Measurements from ENCODE around the gene POGK.
"Not testable (repeated sequence)": the region's sequence is repeated elsewhere in the genome, so short reads cannot be mapped to it uniquely, and the experiment has no call there.

The POGK gene

GRCh38 chr1:166838766-166839599 is at the start of gene POGK:
POGK (plus strand) TSS chr1:166839475; CDS start chr1:166840957, 1,482 bp downstream.
- DNase-seq, result peak; percentile 89

DNA sequence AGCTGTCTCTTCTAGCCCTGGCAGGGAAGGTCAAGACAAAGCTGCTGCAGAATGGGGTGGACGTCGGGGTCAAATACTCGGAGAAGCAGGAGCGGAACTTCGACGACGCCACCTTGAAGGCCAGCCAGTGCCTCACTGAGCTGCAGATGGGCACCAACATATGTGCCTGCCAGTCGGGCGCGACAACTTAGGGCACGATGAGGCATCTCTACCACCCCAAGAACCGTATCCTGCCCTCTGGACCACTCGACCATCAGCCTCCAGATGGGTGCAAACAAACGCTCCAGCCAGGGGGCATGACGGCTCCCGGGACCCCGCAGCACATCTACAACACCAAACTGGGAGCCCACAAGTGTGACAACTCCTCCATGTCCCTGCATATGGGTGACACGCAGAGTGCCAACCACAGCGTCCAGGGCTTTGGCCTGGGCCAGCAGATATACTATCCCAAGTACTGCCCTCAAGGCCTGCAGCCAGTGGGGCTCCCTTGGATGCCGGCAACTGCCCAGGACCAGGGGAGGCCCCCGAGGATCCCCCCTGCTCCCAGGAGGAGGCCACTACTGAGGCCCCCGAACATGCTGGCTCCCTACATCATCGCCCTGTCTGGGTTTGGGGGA is 42.5 kb upstream of the POGK start:
- DNase-seq, result no peak

- no peak for DNase-seq
Measured at GRCh38 chr1:166808952-166809351, 30.3 kb upstream of the POGK start.

DNA sequence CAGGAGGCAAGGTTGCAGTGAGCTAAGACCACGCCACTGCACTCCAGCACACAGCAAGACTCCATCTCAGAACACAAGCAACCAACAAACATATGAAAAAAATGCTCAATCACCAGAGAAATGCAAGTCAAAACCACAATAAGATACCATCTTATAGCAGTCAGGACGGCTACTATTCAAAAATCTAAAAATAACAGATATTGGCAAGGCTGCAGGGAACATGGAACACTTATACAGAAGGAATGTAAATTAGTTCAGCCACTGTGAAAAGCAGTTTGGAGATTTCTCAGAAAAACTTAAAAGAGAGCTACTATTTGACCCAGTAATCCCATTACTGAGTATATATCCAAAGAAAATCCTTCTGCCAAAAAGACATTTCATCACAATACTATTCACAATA is 27.6 kb upstream of the POGK start:
- no peak for DNase-seq

GRCh38 chr1:166813508-166814223 is 25.6 kb upstream of the POGK start:
- peak; percentile 15 for DNase-seq

DNA sequence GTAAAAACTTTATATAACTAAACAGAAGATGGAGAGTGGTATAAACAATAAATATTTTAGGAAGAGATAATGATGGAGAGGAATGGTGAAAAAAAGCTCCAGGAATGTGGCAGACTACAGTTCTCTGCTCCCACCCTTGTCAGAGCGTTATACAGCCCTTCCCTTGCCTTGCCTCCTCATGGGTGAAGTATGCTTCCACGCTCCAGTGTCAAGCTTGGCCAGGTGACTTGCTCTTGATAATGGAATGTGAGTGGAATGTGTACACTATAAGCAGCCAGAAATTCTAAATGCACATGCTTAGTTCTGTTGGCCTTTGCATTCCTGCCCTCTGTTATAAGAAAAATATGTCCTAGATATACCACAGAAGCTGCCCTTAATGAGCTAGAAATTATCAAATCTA is 24.7 kb upstream of the POGK start:
- DNase-seq, result no peak

- no peak for DNase-seq
Measured at GRCh38 chr1:166819974-166820373, 19.3 kb upstream of the POGK start.

- DNase-seq, result peak; percentile 17
Measured at GRCh38 chr1:166822385-166822784, 16.9 kb upstream of the POGK start.

- no peak for DNase-seq
Measured at GRCh38 chr1:166827426-166827825, 11.8 kb upstream of the POGK start.

GRCh38 chr1:166829762-166830161 is 9.5 kb upstream of the POGK start:
- DNase-seq, result not testable (repeated sequence)

DNA sequence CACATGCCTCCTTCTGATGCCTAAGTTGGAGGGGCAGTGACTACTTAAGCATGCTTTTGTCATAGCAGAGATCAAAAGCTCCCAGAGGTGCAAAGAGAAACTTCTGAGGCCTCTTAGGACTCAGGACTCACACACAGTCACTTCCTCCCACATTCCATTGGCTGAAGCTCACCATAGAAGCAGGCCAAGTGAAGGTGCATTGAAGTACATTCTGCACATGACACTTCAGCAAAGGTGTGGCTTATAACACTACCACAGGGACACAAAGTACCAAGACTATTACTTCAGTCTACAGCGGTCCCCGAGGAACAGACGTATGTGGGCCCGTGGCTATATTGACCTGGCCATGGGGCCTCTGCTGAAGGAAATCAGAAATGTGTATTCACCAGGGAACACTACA is 2.5 kb upstream of the POGK start:
- no peak for DNase-seq

DNA sequence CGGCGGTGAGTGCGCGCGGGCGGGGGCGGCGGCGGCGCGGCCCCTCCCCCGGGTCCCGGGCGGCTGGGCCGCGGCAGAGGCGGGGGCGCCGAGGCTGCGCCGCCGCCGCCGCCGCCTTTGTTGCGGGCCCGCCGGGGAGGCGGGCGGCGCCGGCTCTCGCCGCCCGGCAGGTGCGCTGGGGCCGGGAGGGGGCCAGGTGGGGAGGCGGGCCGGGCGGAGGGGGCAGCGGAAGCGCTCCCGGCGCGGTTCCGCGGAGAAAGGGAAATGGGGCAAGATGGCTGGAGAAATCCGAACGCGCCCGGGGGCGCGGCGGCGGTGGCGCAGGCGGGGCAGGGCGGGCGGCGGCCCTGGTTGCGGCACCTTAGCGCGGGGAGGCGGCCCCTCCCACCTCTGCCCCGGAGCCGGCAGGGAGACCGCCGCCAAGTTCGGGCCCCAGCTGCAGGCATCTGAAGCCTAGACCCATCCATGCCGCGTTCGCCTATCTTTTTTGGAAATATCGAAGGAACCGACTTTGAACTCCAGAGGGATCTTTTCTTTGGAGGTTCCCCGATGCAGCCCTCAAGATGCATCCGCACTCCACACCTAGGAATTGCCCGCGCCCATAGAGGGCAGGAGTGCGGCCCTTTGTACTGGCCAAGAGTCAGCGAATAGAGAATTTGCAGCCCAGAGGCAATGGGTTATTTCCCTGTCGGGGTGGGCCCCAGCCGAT is 479 bp downstream of the POGK start:
- DNase-seq, result peak; percentile 49

- peak; percentile 82 for DNase-seq
Measured at GRCh38 chr1:166840309-166841274, 1.3 kb downstream of the POGK start.

DNA sequence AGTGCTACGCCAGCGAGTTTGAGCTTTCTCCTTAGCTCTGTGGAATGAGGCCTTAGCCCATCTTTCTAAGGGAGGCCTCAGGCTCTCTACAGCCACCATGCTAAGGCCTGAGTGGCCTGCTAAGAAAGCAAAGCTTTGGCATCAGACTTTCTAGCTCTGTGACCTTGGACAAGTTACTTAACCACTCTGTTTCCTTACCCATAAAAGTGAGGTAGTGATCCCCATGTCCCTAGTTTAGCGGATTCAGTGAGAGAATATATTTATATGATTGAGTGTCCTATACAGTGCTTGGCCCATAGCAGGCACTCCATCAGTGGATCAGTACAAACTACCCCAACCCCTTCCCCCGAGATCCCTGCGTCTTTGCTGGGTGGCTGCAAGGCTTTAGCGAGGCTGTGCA is 4.0 kb downstream of the POGK start:
- no peak for DNase-seq

GRCh38 chr1:166843769-166844596 is 4.7 kb downstream of the POGK start:
- DNase-seq, result no peak

GRCh38 chr1:166844791-166845190 is 5.5 kb downstream of the POGK start:
- DNase-seq, result no peak

DNA sequence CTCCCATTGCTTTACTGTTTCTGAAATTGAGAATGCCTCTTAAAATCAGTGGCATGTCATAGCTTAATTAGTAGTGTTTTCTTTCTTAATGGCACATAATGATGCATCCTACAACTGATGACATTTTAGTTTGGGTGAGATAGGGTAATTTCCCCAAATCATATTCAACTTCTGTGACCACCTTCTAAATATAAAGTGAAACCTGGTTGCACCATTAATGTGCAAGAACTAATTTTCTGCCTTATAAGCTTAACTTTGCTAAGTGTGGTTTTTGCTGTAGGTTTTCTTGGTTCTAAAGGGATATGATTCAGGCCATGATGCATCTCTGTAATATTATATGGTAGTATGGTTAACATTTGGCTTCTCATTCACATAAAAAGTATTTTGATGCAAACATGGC is 8.9 kb downstream of the POGK start:
- no peak for DNase-seq

- no peak for DNase-seq
Measured at GRCh38 chr1:166849135-166849534, 9.9 kb downstream of the POGK start.

DNA sequence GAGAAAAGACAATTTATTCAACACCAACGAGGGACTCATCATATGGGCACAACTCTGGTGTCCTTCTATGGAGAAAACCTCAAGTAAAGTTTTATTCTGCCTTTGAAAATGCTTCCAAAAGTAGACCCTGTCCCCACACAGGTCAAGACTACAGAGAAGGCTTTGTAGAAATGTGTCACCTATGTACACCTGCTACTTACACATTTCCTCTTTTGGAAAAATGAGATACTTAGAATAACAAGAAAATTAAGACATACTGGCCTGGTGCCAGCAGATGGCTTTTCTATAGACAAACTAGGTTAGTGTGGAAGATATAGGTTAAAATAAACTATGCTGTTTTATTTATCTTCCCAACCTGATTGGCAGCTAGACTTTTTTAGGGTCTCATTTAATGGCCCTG is 13.6 kb downstream of the POGK start:
- peak; percentile 21 for DNase-seq

- no peak for DNase-seq
Measured at GRCh38 chr1:166855558-166855957, 16.3 kb downstream of the POGK start.

GRCh38 chr1:166857995-166858394 is 18.7 kb downstream of the POGK start:
- DNase-seq, result no peak

All from hematopoietic multipotent progenitor cell treated with erythropoietin and hydrocortisone succinate and interleukin-3 and kit ligand, for 6 days (in vitro differentiated cells).